Medulla oblongata (tissue), 1 donor: ENCODE results near the gene EFNA1.

Experiments used
- DNase-seq: peaks from one replicate; pipeline ENCODE4 v3.0.0-alpha.2; 2015; ENCODE audit errors: extremely low spot score

Gene EFNA1, protein sequence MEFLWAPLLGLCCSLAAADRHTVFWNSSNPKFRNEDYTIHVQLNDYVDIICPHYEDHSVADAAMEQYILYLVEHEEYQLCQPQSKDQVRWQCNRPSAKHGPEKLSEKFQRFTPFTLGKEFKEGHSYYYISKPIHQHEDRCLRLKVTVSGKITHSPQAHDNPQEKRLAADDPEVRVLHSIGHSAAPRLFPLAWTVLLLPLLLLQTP

DNA sequence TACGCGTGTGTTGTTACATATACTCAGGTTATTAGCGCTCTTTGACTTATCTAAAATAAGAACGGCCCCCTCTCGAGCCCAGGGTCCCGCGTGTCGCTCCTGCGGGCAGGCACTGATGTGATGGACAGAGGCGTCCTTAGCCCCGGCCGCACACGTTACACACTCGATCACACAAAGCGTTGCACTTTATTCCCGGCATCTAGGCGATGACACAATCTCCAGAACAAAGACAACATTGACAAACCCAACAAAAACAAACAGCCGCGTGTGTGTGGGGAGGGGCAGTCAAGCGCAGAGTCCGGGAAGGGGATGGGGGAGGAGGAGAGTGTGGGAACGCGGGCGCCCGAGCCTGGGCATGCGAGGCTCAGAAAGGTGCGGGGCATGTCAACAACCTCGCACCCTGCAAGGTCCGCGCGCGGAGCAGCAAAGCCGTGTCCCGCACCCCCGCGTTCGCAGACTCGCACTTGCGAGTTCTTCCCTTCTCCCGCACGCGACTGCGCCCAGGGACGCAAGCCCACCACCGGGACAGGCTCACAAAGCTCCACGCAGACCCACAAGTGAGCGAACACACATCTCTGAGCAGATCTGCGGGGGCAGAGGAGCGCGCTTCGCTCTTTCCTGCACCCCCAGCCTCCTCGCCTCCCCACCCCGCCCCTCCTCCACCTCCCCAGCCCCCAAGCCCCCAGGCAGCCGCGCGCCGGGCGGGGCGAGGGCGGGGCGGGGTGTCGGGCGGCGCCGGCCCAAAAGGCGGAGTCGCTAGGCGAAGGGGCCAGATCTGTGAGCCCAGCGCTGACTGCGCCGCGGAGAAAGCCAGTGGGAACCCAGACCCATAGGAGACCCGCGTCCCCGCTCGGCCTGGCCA is at the start of gene EFNA1:
Gene EFNA1, plus strand, starts transcription at position 772 of the 862 bp plus-strand sequence. CDS start 102 bp downstream, outside the sequence.
- DNase-seq, result peak; percentile 97

DNA sequence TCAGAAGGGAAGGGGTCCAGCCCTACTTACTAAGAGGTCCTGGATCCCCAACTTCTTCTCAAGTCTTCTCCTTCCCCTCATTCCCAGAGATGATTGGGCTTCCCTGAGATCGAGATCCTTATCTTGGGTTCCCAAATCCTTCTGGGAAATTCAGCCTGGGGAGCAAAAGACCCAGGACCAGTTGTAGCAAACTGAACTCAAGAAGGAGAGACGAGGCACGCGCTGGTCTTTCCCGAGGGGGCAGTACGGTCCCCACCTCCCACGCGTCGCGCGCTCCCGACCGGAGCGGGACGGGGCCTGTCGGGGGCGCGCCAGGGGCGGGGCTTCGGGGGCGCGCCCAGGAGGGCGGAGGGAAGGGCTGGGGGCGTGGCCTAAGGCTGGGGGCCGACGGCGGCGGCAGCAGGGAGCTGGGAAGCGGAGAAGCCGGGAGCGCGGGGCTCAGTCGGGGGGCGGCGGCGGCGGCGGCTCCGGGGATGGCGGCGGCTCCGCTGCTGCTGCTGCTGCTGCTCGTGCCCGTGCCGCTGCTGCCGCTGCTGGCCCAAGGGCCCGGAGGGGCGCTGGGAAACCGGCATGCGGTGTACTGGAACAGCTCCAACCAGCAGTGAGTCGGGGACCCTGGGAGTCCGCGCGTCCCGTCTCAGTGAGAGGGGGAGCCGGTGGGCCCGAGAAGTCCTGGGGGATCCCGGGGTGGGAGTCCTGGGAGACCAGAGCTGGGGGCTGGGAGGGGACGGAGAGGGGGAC is 49.0 kb upstream of the EFNA1 start, which contains the start of gene EFNA3:
Gene EFNA3, plus strand, starts transcription at position 369 of the 741 bp plus-strand sequence. Its CDS starts 105 bp downstream, at position 474.
- peak; percentile 68 for DNase-seq

DNA sequence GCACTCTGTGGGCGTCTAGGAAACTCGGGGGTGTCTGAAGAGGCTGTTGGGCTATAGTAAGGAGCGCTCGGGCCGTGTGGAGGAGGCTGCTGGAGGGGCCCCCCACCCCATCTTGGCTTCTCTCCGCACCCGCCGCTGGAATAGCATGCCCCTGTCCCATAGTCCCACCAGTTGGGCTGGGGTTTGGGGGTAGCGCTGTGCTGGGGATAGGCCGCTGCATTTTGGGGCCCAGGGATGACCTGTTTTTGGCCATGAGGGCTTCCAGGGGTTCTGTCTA is 48.5 kb upstream of the EFNA1 start:
- DNase-seq, result no peak

DNA sequence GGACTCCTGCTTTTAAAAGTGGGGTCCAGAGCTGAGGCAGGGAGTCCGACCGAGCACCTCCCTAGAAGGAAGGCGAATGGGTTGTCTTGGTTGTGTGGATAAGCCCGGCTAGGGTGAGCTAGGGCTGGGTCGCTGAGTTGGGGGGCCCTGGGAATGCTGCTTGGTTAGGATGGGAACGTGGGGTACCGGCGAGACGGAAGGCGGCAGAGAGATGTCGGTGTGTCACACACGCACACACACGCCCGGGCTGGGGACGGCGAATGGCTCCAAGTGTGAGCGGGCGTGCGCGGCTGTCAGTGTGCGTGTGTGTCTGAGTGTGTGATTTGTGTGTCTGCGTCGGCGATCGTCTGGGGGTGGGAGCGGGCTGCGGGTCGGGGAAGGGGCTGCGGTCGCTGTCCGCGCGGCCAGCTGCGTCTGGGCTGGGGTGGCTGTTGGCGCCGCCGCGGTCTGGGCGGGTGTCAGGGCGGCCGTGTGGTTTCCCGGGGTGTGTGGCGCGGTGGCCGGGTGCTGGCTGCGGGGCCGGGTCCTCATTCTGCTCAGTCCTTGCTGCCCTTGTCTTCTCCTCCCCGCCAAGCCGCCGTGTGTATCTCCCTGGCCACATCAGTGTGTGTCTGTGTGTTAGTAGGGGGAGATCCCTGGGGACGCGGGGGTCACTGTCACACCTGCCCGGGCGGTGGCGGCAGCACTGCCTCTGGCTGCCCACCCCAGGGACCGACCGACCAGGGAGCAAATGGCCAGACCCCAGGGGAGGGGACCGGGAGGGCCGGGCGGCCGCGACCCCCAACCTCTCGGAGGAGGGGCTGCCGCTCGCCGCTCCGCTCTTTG is 48.0 kb upstream of the EFNA1 start:
- DNase-seq, result no peak

DNA sequence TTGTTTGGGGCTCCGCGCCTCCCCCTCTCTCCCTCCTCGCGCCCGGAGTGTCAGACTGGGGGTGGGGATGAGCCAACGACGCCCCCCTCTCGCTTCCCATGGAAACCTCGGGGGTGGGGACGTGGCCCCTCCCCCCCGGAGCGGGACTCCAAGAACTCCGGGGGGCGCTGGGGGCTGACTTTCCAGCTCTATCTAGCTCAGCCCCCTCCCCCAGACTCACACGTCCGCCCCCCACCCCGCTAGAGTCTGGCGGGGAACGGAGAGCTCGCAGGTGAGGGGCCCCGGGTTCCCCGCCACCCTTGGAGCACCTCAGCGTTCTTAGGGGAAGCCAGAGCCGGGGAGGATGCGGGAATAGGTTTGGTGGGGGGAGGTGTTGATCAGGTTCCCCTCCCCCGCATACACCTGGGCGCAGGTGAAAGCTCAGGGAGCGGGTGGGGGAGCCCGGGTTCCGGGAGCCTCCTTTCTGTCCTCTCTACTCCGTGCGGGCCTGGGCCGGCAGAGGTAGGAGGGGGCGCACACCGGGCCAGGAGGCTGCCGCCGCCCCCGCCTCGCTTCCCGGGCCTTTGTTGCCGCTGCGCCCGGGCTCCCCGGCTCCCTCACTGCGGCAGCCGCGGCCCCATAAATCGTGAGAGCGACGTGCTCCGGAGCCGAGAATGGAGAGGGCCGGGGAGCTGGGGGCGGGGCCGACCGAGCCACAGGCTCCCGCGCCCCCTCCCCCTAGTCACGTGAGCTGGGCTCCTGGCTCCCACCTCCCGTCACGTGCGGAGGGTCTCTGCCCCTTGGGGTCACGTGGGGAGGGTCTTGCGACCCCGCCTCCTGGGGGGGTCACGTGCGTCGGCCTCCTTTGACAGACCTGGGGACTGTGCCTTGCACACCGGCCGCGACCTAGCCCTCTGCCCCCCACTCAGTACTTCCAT is 47.1 kb upstream of the EFNA1 start:
- no peak for DNase-seq

DNA sequence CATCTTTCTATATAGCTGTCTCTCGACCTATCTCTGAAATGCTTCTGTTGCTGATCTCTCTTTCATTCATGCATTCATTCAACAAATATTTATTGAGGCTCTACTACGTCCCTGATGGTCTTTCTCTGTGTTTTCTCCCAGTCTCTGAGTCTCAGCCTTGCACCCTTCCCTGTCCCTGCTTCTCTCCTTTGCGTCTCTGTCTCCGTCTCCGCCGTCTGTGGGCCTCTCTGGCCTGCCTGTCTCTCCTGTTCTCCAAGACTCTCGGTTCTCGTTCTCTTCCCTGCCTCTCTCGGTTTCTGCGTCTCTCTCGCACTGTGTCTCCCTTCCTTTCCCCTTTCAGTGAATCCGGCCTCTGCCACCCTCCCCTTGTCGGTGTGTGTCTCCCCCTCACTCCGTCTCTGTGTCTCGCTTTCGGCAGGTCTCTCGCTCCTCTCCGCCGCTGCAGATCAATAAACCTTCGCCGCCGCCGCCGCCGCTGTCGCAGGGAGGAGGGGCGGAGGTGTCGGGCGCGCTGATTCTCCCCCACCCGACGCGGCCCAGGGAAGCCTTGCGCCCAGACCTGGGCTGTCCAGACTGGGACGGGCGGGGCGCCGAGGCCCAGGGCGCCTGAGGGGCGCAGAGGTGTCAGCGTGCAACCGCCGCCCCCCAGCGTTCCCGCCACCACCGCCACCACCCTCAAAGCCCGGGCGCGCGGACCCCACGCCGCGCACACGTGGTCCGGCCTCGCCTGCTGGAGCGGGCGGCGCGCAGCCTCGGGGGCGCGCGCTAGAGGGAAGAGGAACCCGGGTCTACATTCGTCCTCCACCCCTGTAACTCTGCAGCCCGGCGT is 46.0 kb upstream of the EFNA1 start:
- DNase-seq, result no peak

DNA sequence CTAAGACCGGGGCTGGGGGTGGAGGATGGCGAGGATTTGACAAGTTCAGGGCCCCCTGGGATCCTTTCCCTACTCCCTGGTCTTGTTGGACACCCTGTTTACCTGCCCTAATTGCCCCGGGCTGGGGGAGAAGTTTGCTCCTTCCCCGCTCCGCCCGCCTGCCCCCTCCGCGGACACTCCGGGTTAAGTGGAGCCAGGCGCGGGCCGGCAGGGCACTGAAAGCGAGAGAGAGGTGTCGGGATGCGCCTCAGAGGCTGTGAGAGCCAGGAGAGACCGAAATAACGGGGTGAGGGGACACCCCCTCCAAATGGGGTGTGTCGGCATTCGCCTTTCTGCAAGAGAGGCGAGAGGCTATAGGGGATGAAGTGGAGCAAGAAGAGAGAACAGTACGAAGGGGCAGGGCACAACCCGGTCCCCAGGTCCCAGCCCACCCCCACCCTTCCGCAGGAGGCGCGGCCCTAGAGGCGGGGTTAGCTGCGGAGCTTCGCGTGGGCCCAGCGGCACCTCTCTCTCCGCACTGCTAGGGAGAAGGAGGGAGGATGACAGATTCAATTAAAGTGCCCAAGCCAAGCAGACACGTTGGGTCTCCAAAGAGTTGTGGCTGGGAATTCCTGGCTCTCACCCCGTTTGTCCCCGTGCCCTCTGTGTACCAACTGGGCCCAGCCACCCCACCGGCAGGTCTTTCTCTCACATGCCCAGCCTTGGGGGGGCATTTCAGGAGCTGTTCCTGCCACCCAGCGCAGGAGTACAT is 45.2 kb upstream of the EFNA1 start:
- DNase-seq, result no peak

DNA sequence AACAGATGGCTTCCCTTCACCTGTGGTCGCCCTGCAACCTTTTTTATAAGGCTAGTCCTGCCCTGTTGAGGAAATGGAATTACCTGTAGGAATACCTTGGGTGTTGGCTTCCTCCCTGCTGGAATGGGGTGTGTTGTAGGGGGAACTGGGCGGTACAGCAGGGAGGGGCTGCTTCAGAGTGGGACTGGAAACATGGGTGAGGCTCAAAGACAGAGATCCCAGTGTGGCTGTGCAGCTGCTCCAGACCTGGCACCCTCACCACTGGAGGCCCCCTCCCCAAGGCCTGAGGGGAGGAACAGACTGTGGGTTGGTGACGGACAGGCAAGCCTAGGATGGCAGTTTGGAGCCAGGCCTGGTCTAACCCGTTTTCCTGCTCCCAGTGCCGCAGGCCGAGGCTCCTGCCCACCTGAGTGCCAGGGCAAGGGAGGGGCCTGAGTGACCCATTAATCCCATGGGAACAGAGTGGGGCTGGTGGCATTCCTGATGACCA is 44.6 kb upstream of the EFNA1 start:
- no peak for DNase-seq

DNA sequence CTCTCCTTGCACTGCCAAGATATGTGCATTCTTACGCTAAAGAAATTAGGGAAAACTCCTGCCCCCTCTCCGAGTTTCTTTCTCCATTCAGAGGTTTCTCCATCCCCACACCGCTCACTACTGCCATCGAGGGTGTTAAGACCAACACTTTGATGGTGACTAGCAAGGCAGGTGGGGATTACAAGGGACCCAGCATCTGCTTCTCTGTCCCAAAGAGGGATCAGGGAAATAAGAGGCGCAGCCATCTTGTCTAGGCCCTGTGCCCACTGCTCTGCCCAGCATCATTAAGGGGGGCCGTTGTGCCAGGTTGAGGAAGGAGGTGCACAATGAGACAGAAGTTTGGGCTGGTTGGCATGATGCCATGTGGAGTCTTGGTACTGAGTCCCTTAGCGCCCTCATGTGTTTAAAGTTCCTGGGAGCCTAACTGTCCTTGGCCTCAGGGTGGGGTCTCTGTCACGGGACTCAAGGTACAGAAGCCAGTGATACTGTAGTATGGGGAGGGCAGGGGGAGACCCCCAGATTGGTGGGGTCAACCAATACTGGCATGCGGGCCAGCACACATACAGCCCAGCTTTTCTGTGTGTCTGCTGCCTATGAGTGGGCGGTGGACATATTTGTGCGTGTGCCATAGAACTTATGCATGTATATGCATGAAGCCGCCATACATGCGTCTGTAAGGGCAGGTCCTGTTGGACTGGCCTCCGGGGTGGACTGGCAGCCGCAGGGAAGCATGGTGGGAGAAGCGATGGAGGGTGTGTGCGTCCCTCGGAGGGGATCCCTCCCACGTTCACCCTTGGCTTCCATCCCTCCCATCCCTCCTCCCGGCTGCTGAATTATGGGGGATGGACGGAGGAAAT is 43.6 kb upstream of the EFNA1 start:
- DNase-seq, result peak; percentile 46

DNA sequence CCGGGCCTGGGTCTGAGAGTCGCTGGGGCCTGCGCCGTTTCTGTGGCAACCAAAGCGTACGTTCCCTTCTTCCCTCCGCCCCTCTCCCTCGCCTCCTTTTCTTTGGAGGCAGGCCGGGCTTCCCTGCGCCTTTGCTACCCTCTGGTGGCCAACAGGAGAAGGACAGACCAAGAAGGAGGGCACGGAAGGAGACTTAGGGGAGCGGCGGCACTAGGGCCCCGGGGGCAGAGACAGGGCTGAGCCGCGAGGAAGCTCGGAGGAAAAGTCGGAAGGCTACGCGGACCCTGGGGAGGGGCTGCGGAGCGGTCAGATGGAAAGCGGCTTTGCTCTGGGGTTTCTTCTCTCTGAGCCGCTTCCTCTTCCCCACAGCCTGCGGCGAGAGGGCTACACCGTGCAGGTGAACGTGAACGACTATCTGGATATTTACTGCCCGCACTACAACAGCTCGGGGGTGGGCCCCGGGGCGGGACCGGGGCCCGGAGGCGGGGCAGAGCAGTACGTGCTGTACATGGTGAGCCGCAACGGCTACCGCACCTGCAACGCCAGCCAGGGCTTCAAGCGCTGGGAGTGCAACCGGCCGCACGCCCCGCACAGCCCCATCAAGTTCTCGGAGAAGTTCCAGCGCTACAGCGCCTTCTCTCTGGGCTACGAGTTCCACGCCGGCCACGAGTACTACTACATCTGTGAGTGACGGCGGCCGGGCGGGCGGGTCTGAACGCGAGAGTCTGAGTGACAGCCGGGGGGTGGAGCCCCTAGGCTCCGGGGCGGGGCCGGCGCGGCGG is 42.8 kb upstream of the EFNA1 start:
- peak; percentile 97 for DNase-seq

DNA sequence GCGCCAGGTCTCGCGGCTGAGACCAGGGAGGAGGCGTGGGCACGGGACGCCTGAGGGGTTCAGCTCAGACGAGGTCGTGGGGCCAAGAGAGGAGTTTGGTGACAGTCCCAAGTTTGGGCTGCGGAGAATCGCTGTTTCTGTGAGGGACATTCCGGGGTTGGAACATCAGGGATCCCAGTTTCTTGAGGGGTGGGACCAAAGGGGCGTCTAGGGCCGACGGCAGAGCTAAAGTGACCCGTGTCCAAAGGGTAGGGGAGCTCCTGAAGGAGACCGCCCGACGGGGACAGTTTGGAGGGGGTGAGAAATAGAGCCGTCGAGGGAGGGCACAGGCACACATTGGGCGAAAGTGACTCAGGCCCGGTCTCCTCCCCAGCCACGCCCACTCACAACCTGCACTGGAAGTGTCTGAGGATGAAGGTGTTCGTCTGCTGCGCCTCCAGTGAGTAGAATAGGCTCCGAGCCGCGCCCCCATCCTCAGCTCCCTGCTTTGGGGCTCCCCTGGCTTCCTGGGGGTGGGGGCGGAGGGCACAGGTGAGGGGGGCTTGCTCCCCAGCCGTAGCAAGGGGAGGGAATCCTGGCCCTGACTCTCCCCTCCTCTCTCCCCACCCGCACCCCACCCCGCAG is 42.1 kb upstream of the EFNA1 start:
- peak; percentile 35 for DNase-seq

DNA sequence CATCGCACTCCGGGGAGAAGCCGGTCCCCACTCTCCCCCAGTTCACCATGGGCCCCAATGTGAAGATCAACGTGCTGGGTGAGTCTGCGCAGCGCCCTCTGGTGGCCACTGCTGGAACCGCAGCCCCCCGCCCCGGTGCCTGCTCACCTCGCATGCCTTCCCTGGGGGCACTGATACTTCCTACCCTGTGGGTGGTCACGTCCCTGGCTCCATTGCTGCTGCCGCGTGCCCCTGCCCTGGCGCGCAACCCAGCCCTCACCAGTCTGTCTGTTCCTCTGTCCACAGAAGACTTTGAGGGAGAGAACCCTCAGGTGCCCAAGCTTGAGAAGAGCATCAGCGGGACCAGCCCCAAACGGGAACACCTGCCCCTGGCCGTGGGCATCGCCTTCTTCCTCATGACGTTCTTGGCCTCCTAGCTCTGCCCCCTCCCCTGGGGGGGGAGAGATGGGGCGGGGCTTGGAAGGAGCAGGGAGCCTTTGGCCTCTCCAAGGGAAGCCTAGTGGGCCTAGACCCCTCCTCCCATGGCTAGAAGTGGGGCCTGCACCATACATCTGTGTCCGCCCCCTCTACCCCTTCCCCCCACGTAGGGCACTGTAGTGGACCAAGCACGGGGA is 41.4 kb upstream of the EFNA1 start:
- DNase-seq, result peak; percentile 45

DNA sequence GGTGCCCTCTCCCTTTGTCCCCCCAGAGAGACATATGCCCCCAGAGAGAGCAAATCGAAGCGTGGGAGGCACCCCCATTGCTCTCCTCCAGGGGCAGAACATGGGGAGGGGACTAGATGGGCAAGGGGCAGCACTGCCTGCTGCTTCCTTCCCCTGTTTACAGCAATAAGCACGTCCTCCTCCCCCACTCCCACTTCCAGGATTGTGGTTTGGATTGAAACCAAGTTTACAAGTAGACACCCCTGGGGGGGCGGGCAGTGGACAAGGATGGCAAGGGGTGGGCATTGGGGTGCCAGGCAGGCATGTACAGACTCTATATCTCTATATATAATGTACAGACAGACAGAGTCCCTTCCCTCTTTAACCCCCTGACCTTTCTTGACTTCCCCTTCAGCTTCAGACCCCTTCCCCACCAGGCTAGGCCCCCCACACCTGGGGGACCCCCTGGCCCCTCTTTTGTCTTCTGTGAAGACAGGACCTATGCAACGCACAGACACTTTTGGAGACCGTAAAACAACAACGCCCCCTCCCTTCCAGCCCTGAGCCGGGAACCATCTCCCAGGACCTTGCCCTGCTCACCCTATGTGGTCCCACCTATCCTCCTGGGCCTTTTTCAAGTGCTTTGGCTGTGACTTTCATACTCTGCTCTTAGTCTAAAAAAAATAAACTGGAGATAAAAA is 40.7 kb upstream of the EFNA1 start:
- DNase-seq, result no peak

DNA sequence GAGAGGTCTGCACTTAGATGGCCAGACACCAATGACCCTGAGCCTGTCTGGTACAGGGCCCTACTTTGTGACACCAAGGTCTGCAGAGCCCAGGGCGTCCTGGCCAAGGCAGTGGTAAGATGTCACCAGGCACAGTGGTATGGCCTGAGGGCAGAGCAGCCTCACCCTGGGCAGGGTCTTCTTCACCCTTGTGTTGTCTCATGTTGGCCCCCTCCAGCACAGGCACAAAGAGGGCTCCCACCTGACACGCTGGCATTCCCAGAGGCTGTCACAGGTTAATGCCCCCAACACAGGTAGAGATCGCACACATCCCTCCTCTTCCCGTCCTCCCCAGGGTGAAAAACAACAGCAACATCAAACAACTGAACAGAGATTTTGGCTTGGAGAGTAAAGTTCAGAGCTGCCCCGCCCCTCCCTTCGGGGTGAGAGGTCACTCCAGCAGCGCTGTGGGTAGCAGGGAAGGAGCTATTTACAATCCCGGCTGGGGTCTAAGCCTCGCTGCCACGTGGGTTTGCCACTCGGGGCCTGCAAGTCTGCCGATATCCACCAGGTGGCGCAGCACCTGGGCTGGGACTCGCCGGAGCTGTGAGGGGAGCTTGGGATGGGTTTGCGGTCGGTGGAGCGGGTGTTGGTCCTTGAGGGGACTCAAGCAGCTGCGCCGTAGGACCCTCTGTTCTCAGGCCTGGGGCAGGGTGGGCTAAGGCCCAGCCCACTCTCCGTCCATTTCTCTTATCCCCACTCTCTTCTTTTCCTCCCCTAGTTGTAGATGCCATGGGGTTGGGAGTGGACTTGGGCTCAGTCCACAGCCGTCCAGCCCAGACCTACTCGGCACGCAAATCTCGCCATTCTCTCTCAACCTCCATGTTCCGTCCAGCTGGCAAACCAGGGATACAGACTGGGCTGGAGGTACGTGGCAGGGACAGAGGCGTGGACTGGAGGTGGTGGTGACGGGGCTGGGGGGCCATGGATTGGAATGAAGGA is 36.3 kb upstream of the EFNA1 start:
- DNase-seq, result peak; percentile 80
